GM18861 (cell line): ENCODE measurements around the gene ZNF491.
"Not testable (repeated sequence)": the region's sequence is repeated elsewhere in the genome, so short reads cannot be mapped to it uniquely, and the experiment has no call there.

Experiments
- ATAC-seq: cut with Tn5 transposase; IDR thresholded peaks from one replicate; pipeline ENCODE4 v1.9.1; 2021; ENCODE audit not compliant: unreplicated experiment

ZNF491 gene

GRCh38 chr19:11798391-11799330, at the start of gene ZNF491:
ZNF491 (plus strand) TSS chr19:11798523; CDS start chr19:11805954, 7,431 bp downstream.
- ATAC-seq: peak; percentile 89

DNA sequence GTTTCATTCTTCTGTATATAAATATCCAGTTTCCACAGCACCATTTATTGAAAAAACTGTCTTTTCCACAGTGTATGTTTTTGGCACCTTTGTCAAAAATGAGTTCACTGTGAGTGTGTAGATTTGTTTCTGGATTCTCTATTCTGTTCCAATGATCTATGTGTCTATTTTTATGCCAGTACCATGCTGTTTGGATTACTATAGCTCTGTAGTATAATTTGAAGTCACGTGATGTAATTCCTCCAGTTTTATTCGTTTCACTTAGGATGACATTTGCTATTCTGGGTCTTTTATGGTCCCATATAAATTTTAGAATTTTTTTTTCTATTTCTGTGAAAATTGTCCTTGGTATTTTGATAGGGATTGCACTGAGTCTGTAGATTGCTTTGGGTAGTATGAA, 48.6 kb upstream of the ZNF491 start:
- no peak for ATAC-seq

DNA sequence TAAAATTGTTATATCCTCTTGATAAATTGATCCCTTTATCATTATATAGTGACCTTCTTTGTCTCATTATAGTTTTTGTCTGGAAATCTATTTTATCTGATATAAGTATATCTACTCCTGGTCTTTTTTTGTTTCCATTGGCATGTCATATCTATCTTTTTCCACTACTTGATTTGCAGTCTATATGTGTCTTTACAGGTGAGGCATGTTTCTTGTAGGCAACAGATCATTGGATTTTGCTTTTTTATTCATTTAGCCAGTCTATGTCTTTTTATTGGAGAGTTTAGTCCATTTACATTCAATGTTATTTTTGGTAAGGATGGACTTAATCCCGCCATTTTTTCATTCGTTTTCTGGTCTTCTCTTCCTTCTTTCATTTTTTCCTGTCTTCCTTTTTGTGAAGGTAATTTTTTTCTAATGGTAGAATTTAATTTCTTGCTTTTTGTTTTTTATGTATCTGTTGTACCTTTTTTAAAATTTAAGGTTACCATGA, 46.0 kb upstream of the ZNF491 start:
- no peak for ATAC-seq

GRCh38 chr19:11754663-11755062, 43.7 kb upstream of the ZNF491 start:
- no peak for ATAC-seq

- ATAC-seq: no peak
Observed at GRCh38 chr19:11756965-11757364, 41.4 kb upstream of the ZNF491 start.

- no peak for ATAC-seq
Observed at GRCh38 chr19:11759805-11760204, 38.5 kb upstream of the ZNF491 start.

GRCh38 chr19:11763117-11763516, 35.2 kb upstream of the ZNF491 start:
- ATAC-seq: no peak

GRCh38 chr19:11763611-11764010, 34.7 kb upstream of the ZNF491 start:
- no peak for ATAC-seq

DNA sequence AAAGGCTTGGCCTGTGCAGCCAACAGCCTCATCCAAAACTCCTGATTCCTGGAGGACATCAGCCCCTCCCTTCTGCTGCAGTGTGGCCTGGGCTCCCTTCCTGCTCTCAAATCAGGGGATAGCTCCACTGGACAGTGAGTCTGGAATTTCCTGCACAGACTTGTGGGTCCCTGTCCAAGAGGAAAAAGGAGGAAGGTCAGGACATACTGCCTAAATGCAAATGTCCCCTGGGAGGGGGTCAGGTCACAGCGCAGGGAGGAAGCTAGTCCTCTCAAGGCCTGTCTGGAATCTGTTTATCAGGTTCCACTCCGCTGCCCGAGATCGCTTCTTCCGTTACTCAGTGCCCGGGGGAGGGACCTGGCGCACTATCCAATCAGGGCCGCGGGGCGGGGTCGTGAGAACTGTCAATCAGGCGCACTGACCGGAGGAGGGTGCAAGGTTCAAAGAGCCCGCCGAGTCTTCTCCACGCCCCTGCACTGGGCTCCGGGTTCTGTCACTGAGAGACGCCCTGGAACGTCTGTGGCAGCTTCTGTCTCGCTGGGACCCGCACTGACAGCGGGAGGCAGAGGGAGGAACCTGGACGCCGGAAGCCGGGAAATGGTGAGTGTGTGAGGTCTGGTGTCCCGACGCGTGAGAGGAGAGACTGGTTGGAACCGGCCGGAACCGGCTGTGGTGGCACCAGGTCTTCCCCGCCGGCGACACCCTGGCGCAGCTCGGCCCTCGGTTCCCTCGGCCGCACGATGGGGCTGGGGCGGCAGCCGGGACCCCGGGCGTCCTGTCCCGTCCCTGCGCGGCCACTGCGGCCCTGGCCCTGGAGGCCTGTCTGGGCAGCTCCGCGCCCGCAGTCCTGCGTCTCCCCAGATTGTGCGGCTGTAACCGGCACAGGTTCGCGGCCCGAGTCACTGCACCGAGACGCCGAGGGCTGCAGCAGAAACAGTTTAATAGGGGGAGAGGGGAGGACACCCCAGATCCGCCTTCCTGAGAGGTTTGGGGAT, 31.4 kb upstream of the ZNF491 start, which contains the start of gene ZNF441:
Gene ZNF441 (plus strand): TSS at position 404 of the 995 bp plus-strand sequence. CDS start 194 bp downstream, at position 598.
- peak; percentile 70 for ATAC-seq

GRCh38 chr19:11767633-11768133, 30.6 kb upstream of the ZNF491 start:
- ATAC-seq: no peak

DNA sequence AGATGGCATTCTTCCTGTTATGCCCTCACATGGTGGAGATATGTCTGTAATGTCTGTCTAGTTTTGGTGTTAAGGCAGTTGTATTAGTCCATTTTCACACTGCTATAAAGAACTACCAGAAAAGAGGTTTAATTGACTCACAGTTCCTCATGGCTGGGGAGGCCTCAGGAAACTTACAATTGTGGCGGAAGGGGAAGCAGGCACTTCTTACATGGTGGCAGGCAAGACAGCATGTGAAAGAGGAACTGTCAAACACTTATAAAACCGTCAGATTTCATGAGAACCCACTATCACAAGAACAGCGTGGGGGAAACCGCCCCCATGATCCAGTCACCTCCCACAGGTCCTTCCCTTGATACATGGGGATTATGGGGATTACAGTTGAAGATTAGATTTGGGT, 28.3 kb upstream of the ZNF491 start:
- ATAC-seq: no peak

DNA sequence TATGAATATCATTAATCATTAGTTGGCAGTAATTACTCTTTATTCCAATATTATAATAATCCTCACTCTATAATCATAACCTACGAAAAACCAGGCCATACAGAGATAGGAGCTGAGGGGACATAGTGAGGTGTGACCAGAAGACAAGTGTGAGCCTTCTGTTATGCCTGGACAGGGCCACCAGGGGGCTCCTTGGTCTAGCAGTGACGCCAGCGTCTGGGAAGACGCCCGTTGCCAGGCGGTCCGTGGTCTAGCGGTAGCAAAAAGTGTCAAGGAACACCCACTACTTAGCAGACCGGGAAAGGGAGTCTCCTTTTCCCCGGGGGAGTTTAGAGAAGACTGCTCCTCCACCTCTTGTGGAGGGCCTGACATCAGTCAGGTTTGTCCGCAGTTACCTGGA, 26.8 kb upstream of the ZNF491 start:
- ATAC-seq: not testable (repeated sequence)

DNA sequence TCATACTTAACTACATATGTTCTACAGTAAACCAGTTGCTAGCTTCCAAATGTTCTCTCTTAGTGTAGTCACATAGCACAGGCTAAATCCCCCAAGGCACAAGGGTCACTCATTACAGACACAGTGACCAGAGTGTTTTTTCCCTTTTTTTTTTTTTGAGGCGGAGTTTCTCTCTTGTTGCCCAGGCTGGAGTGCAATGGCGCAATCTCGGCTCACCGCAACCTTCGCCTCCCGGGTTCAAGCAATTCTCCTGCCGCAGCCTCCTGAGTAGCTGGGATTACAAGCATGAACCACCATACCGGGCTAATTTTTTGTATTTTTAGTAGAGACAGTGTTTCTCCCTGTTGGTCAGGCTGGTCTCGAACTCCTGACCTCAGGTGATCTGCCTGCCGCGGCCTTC, 21.7 kb upstream of the ZNF491 start:
- not testable (repeated sequence) for ATAC-seq

DNA sequence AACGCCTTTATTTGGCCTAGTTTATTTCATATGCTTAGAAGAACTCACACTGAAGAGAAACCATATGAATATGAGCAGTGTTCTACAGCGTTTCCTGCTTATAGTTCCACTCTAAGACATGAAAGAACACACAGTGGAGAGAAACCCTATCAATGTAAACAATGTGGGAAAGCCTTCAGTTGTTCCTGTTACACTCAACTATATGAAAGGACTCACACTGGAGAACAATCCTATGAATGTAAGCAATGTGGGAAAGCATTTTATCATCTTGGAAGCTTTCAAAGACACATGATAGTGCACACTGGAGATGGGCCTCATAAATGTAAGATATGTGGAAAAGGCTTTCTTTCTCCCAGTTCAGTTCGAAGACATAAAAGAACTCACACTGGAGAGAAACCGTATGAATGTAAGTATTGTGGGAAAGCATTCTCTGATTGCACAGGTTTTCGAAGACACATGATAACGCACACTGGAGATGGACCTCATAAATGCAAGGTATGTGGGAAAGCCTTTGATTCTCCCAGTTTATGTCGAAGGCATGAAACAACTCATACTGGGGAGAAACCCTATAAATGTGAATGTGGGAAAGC, 17.8 kb upstream of the ZNF491 start:
- ATAC-seq: no peak

DNA sequence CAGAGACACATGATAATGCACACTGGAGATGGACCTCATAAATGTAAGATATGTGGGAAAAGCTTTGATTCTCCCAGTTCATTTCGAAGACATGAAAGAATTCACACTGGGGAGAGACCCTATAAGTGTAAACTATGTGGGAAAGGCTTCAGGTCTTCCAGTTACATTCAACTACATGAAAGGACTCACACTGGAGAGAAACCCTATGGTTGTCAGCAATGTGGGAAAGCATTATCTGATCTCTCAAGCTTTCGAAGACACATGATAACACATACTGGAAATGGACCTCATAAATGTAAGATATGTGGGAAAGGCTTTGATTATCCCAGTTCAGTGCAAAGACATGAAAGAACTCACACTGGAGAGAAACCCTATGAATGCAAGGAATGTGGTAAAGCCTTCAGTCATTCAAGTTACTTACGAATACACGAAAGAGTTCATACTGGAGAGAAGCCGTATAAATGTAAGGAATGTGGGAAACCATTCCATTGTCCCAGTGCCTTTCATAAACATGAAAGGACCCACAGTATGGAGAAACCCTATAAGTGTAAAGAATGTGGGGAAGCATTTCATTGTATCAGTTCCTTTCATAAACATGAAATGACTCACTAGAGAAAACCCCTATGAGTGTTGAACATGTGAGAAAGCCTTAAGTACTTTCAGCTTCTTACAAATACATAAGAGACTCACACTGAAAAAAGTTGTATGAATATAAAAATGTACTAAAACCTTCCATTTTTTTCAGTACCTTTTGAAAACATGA, 16.8 kb upstream of the ZNF491 start:
- no peak for ATAC-seq

DNA sequence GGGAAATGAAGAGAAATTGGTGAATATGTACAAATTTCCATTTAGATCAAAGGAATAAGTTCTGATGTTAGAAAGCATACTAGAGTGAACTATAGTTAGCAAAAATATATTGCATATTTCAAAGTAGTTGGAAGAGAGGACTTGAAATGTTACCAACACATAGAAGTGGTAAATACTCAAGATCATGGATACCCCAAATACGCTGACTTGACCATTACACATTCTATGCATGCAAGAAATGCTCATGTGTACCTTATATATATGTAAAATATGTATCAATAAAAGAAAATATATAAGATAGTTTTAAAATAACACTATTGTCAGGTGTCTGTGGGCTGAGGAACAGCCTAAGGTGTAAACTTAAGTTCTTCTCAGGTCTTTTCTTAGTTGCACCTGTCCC, 14.6 kb upstream of the ZNF491 start:
- no peak for ATAC-seq

DNA sequence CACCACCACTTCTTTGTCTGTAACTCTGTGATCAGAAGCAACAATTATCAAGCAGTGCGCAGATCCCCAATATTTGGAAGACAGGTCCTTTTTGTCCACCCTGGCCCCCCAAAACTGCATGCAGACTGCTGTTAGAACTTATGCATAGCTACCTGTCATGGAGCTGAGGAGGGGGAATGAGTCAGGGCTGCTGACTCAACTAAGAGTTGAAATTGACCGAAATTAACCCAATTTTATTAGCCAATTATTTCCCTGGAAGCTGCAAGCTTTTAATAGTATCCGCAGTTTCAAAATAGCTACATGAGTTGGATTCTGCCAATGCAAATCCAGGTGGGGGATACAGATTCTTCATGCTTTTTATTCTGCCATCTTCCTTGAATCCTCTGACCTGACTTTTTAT, 14.0 kb upstream of the ZNF491 start:
- no peak for ATAC-seq

GRCh38 chr19:11787536-11787935, 10.8 kb upstream of the ZNF491 start:
- ATAC-seq: no peak

- ATAC-seq: no peak
Observed at GRCh38 chr19:11792942-11793341, 5.4 kb upstream of the ZNF491 start.

DNA sequence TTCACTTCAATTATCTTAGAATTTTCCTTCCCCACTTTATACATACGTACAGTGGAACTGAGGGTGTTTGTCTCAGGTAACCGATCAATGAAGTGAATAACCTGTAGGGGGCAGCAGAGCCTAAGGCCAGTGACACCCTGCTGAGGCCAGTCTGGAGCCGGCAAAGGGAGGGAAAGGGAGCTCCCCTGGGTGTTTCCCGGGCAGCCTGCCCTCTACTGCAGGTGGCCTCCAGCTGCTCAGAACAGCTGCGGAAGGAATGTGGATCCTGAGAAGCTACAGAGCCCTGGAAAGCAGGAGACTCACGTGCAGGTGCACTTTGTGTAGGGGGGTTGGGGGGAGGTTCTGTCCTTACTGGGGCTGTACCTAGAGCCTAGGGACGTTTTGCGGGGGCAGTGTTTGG, 832 bp upstream of the ZNF491 start:
- no peak for ATAC-seq
